Cardiac fibroblast (primary cell): ENCODE measurements around the gene GRK7.
"Not testable (repeated sequence)": the region's sequence is repeated elsewhere in the genome, so short reads cannot be mapped to it uniquely, and the experiment has no call there.

Experiments
- DNase-seq, 2 donors: peaks; one replicate each; pipeline versions ENCODE4 v3.0.0 to v3.0.0-alpha.2; 2010; ENCODE audit warnings: low read depth in 2 of 2
- H3K4me3 ChIP-seq, 2 donors: replicated peaks in 1 of 2; 1 replicate in 1 of 2; 2 replicates in 1 of 2; pipeline ENCODE4 v1.5.1; 2011; ENCODE audit warnings: low read depth in 2 of 2, low read length in 2 of 2, mild to moderate bottlenecking in 2 of 2, moderate library complexity in 1 of 2
- TF ChIP-seq, protein P1 (sequence below): IDR thresholded peaks from one replicate; pipeline ENCODE4 v1.5.1; 2011; ENCODE audit warnings: low read depth, mild to moderate bottlenecking, low read length, inconsistent platforms

GRK7 gene

DNA sequence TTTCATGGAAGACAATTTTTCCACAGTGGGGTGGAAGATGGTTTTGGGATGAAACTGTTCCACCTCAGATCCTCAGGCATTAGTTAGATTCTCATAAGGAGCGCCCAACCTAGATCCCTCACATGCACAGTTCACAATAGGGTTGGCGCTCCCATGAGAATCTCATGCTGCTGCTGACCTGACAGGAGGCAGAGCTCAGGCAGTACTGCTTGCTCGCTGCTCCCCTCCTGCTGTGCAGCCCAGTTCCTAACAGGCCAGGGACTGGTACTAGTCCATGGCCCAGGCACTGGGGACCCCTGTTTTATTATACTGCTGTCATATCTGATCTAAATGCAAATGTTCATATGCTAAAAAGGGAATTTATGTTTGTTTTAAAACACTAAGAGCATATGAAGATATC, 9.8 kb upstream of the GRK7 start:
- DNase-seq = no peak
- TF ChIP-seq, protein P1, sequence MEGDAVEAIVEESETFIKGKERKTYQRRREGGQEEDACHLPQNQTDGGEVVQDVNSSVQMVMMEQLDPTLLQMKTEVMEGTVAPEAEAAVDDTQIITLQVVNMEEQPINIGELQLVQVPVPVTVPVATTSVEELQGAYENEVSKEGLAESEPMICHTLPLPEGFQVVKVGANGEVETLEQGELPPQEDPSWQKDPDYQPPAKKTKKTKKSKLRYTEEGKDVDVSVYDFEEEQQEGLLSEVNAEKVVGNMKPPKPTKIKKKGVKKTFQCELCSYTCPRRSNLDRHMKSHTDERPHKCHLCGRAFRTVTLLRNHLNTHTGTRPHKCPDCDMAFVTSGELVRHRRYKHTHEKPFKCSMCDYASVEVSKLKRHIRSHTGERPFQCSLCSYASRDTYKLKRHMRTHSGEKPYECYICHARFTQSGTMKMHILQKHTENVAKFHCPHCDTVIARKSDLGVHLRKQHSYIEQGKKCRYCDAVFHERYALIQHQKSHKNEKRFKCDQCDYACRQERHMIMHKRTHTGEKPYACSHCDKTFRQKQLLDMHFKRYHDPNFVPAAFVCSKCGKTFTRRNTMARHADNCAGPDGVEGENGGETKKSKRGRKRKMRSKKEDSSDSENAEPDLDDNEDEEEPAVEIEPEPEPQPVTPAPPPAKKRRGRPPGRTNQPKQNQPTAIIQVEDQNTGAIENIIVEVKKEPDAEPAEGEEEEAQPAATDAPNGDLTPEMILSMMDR = no peak
- H3K4me3 ChIP-seq = no peak overlapping the region

DNA sequence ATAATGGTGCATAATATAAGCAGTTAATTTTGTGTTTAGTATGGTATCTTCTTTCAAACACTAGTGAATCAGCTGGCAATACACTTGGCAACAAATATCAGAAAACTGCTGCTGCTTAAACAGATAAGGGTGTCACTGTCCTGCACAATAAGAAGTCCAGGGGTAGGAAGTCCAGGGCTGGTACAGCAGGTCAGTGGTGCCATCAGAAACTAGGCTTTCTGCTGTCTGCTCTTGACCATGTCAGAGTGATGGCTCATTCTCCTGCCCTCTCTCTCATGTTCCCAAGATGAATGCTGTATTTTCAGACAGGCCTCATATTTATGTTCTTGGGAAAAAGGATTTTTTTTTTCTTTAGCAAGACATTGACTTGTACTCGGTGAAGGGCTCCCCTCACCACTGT, 9.2 kb upstream of the GRK7 start:
- TF ChIP-seq, protein P1 = no peak
- no peak overlapping the region for H3K4me3 ChIP-seq
- no peak for DNase-seq

DNA sequence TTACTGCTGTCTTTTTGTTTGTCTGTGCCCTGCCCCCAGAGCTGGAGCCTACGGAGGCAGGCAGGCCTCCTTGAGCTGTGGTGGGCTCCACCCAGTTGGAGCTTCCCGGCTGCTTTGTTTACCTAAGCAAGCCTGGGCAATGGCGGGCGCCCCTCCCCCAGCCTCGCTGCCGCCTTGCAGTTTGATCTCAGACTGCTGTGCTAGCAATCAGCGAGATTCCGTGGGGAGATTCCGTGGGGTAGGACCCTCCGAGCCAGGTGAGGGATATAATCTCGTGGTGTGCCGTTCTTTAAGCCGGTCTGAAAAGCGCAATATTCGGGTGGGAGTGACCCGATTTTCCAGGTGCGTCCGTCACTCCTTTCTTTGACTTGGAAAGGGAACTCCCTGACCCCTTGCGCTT, 656 bp upstream of the GRK7 start:
- not testable (repeated sequence) for DNase-seq, H3K4me3 ChIP-seq

DNA sequence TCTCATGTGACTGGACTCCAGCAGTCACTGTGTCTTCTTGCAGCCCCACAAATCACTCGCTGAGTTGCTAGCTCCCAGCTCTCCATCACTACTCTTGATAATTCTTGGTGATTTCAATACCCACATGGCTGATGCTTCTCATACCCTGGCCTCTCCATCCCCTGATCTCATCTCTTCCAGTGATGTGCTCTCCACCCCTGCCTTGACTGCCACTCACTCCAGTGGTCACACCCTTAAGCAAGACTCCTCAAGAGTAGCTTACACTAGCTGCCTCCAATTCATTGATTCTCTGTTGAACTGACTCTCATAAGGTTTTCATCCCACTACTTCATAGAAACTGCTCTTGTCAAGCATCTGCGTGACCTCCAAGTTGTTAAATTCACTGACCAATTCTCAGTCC, 837 bp downstream of the GRK7 start:
- DNase-seq = no peak
- H3K4me3 ChIP-seq = no peak overlapping the region
- TF ChIP-seq, protein P1 = no peak

DNA sequence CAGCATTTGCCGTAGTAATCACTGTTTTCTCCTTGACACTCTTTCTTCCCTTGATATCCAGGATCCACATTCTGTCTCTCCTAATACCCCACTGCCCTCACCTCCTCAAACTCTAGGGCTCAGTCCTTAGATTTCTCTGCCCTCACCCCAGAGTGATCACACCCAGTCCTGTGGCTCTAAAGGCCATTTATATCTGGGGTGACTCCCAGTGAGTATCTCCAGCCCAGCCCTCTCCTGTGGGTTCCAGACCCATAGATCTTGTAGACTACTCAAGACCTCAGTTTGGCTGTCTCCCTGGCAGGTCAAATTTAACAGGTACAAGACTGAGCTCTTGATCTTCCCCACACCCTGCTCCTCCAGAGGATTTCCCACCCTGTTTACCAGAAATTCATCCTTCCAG, 1.3 kb downstream of the GRK7 start:
- no peak overlapping the region for H3K4me3 ChIP-seq

DNA sequence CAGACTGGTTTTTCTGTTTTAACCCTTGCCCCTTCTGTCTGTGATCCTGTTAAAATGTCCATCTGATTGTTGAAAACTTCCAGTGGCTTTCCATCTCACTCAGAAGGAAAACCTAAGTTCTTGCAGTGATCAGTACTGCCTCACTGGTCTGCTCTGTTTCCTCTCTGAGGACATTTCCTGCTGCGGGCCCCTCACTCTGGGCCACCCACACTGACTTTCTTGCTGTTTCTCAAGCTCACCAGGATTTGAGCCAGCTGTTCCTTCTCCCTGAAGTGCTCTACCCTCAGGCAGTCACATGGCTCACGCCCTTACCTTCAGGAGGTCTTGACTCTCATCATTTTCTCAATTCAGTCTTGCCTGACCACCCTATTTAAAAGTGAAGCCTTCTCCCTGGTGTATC, 1.8 kb downstream of the GRK7 start:
- peak; percentile 14 to 64 for DNase-seq
- TF ChIP-seq, protein P1 = no peak
- H3K4me3 ChIP-seq = no peak overlapping the region

More for the DNA sequence above, 1.3 kb downstream of the GRK7 start:
- TF ChIP-seq, protein P1 = no peak
- no peak for DNase-seq

DNA sequence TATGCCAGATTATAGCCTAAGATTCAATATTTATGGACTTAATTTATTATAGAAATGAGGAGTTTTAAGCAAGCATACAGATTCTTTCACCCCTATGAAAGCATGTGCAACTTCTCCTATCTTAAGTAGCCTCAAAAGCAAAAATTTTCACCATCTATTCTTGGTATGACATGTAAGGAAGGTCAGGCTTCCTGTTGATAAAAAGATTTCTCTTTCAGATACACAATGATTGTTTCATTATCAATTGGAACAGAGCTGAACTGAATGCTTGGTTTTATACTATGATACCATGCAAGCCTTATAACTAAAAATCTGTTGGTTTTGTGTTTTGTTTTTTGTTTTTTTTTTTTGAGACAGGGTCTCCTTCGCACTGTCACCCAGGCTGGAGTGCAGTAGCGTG, 3.9 kb downstream of the GRK7 start:
- DNase-seq = no peak
- TF ChIP-seq, protein P1 = no peak
- H3K4me3 ChIP-seq = no peak overlapping the region
